ENCODE results near the gene SLC12A5.

SLC12A5 gene

DNA sequence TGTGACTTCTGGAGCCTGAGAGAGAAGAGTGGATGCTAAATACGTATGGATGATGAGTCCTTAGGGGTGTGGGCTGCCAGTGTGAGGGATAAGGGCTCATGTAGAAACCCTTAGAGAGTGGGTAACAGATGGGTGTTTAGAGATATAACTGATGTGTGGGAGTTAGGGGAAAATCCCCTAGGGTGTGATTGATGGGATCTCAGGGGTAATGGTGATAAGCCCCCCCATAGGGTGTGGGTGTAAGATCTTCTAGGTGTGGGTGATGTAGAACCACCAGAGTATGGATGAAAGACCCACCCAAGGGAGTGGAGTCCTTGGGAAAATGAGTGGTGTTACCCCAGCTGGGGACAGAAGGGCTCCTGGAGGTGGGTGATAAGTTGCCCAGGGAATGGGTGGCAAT is 26.3 kb downstream of the SLC12A5 start:
- DNase-seq: no peak

DNA sequence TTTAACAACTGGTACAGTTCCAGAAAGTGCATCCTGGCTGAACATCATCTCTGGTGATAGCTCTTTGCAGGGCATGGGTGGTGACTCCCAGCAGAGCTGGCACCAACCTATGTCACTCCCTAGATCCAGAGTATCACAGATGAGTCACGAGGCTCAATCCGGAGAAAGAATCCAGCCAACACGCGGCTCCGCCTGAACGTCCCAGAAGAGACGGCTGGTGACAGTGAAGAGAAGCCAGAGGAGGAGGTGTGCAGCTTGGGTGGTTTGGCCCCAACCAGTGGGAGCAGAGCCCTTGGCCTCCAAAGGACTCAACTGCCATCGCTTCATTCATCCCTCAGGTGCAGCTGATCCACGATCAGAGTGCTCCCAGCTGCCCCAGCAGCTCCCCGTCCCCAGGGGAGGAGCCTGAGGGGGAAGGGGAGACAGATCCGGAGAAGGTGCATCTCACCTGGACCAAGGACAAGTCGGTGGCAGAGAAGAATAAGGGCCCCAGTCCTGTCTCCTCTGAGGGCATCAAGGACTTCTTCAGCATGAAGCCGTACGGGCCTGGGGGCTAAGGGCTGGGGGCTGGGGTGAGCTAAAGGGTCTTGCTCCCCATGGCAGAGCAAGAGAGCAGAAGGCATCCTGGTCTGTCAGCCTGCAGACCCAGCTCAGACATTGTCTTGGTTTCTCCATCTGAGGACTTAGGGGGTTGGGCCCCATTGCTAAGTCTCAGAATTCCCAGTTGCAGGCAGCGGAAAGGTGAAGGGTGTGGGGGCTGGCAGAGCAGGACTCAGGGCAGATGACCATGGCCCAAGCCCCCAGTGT is 27.2 kb downstream of the SLC12A5 start:
- DNase-seq: no peak

DNA sequence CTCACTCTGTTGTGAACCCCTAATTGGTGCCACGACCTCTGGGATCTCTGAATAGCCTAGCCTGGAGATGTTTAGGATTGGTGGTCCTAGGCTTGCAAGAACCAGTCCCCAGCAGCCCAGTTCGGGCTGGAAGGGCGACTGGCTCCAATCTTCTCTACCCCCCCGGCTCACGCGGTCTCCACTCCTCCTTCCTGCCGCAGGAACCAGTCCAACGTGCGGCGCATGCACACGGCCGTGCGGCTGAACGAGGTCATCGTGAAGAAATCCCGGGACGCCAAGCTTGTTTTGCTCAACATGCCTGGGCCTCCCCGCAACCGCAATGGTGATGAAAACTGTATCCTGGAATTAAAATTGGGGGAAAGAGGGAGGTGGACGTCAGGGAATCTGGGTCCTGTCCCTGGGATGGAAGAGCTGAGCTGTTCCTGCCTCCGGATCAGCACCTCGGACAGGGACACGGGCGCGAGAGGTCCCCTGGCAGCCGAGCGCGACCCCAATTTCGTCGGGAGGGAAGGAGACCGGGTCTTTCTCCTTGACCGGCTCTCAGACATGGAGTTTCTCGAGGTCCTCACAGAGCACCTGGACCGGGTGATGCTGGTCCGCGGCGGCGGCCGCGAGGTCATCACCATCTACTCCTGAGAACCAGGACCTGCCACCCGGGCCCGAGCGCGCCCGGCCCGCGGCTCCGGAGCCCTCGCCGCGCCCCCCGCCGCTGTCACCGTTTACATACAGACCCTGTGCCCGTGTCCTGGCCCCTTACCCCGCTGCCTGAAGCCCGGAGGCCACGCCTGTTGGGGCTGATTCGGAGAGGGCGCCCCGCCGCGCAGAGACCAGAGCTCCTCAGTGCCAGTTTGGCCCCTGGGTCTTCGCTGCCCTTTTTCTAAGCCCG is 28.2 kb downstream of the SLC12A5 start:
- peak; percentile 75 for DNase-seq

DNA sequence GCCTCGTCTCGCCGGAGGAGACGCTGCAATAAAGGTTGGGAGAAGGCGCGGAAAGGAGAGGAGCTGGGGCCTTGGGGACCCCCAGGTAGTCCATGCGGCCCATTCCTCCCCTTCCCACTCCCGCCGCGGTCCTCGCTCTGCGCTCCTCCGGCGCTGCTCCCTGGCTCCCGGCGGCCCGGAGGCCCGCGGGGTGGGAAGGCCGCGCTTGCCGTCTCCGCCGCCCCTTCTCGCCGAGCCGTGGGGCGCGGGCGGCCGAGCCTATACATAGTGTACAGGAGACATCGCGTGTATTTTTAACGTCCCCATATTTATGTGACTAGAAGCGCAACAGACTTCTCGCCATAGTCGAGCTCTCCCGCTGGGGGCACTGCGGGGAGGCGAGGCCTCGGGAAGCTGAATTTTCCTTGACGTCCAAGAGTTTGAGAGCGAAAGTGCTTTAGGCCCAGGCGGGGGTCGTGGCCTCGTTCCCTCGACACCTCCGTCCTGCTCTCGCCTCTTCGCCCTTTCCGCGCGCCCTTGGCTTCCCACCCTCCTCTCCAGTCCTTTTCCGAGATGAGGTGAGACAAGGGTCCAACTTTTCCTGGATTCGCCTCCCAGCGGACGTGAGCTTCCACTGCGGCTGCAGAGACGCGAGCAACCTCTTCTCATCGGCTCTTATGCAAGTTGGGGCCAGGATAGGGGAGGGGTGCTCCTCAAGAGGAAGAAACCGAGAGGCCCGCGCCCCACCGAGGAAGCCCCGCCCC is 29.0 kb downstream of the SLC12A5 start:
- peak; percentile 71 for DNase-seq

DNA sequence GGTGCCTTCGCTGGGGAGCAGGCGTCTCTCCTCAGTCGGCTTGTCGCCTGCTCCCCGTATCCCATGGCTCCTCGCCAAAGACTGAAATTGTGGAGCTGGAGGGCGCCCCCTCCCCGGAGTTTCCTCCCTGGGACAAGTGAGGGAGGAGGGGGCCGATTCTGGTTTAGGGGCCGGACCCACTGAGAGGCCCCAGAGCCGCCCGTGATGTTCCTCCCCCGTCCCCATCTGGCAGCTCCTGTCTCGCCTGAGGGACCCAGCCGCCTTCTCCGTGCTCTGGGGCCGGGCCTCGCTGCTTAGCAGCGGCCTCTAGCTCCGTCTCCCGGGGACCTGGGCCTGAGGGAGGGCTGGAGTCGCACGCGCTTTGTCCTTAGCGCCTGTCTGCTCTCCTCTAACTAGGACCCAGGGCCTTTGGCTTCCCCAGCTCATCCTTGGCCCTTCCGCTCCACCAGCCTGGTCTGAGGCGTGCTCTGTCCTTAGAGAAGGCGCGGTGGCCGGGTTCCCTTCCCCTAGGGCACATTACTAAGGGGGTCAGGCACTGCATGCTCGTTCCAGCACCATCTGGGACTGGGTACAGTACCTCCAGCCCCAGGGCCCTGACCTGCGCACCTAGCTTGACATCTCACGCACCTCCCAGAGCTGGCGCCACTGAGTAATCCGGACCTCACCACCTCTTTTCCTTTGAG is 29.7 kb downstream of the SLC12A5 start:
- DNase-seq: peak; percentile 63

DNA sequence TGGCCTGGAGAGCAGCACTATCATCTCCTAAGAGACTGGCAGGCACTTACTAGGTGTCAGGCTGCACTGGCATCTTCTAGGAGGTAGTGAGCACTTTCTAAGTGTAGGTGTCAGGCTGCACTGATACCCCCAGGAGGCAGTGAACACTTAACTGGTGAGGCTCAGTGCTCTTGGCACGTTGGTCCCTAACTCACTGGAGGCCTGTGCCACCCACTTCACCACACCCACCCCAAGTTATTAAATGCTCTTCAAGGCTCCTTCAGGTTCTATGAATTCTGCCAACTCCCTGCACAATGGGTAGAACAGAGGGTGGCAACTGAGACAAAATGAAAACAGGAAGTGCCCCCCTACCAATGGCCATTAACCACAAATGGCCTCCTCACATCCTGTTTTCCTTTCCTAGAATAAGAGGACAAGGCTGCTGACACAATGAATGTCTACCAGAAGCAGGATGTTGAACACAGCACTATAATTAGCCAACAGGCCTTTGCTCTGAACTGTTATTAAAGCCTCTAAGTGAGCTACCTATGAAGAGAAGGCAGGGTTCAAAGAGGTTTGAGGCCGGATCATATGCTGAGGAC is 31.4 kb downstream of the SLC12A5 start:
- no peak for DNase-seq

DNA sequence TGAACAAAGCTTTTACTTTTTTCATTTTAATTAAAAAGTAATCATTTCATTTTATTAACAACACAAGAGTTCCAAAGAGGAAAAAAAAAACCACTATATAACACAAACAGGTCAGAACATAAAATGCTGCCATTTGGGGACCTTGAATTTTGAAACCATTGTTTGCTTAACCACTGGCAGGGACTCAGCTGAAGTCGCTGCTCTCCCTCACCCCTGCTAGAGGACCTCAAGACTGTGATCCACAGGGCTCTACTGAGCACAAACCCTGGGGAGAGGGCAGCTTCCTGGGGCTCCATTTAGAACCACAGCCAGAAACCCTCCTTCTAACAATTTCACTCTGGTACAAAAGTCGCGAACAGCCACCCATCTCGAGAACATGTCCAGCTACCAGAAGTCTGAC is 32.0 kb downstream of the SLC12A5 start:
- no peak for DNase-seq

DNA sequence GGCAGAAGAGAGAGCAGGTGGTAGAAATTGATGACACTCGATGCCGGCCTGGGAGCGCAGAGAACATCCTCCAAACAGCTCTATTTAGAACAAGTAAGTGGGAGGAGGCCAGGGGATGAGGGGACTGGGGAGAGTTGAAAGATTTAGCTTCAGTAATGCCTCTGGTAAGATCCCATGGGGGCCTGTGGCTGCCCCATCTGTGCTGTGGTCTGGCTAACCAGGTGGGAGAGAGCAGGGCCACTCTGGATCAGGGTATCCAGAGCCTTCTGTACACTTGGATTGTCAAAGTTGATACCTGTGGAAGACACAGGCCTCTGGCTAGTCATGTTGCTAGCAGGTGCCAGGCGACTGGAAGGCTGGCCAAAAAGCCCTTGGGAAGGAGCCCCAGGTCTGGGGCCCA is 33.1 kb downstream of the SLC12A5 start:
- DNase-seq: no peak

DNA sequence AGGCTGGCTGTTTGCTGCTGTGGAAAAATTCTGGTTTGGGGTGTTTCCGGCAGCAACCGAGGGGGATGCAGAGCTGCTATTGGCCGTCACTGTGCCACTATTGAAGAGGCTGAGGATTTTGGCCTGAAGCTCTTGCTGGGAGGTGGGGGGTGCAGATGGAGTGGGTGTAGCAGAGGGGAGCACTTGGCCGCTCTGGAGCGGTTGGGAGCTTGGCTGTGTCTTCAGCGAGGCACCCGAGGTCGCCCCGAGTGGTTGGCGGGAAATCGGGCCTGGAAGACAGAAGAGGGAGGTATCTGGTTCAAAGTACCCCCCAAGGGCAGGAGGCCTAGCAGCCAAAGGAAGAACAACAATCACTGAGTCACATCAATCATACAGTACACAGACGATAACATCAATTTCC is 33.6 kb downstream of the SLC12A5 start:
- DNase-seq: no peak

DNA sequence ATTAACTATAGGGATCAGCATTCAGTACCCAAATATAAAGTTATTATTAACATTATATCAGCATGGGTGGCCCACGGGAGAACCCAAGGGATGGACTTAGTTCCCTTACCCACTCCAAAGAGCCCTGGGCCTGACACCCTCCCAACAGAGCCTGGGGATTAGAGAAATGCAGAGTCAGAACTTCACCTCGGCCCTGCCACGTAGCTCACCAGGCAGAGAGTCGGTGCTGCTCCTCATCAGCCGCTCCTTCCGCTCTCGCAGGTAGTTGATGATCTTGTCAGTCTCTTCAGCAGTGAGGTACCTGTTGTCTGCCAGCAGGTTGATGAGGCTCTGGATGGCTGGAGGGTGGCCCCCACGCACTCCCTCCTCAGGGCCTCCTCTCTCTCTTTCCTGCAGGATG is 34.1 kb downstream of the SLC12A5 start:
- DNase-seq: no peak

DNA sequence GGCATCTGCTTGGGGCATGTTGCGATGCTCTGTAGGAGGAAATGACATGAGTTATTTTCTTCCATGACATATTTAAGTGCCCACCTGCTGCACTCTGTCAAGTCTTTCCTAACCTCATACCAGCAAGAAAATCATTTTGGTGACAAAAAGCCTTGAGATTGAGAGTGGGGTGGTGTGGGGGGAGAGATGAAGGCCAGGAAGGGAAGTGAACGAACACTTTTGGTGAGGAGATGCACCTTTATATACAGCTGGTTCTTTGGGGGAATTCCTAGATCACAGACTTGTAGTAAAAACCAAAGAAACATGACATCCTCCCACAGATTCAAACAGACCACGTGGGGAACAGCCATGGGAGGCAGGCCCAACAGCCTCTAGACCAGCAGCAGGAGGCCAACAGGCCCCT is 34.6 kb downstream of the SLC12A5 start:
- DNase-seq: no peak

DNA sequence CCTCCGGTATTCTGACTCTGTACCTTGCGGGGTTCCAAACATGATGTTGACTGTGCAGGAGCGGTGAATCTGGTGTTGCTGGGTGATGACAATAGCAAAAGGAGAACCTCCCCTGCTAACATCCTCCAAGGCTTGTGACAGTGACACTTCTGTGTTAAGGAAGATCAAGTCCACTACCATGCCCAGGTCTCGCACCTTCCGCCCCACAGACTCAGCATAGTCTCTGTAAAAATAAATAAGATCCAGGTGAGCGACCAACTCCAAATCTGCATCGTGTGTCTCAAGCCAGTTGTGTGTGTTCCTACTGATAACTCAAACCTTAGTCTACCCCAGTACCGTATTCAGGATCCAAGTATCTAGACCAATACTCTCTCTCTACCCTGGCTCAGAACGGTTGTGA is 36.0 kb downstream of the SLC12A5 start:
- DNase-seq: no peak

DNA sequence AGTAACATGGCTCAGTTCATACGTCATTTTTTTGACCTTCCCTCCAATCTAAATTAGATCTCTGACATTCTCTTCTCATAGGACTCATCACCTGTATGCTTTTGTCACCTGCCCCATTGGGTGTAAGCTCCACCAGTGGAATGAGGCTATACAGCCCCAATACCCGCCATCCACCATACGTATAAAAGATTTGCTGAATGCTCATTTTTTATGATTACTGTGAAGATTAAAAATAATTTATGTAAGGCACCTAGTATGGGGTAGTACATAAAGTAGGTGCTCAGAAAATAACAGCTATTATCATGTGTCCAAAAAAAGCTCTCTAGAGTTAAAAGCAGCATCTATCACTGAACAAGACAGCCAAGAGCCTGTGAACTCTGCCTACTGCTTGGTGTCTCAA is 36.7 kb downstream of the SLC12A5 start:
- DNase-seq: no peak

DNA sequence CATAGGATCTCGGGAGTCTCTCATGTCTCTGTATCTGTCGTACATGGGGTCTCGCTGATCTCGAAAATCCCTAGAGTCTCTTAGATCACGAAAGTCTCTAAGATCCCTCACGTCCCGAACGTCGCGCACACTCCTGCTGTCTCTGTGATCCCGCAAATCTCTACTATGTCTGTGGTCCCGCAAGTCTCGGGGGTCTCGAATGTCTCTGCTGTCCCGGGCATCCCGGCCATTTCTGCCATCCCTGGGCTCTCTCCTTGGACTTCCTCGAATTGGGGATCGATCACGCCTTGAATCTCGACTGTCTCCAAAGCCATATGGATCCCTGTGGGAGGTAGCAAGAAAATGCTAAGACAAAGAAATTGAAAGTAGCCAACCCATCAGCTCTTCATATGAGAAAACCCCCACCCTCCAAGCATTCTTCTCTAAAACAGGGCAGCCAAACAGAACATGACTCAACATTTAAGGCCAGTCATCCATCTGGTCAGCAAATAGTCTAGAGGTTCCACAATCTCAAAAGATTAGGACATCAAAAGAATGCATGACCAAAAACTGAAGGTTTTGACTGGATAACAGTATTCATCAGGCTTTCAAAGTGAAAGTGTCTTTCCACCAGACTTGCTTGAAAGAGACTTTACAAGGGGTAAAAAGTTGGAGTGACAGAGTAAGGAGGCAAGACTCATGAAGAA is 41.3 kb downstream of the SLC12A5 start:
- DNase-seq: no peak

DNA sequence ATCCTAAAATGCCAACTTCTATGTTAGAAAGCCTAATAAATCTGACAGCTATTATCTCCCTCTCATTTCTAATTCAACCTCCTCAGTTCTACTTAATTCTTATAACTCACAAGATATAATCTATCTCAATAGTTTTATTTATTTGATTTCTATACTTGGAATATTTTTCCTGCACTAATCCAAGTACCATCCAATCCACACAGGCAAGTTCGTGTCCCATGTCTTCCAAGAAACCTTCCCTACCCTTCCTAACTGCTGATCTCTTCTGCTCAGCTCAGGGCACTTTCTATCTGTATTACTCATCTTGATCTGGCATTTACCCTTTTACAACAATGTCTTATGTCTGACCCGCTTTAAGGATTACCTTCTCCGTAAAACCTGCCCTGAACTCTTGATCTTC is 42.6 kb downstream of the SLC12A5 start:
- no peak for DNase-seq

DNA sequence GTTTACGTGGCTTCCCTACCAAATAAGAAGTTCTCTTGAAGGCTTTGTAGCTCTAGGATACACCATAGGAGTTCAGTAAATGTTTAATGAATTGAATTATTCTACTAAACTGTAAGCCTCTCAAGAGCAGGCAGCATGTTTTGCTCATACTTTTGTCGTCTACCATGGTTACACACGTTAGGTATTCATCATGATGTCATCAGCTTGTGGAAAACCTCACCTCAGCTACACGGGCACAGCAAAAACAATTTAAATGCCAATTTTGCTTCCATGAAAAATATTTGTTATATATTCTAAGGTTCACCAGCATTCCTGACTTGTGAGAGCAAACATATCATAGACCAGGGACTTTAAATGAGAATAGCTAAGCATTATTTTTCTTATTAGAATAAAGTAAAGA is 44.0 kb downstream of the SLC12A5 start:
- no peak for DNase-seq

DNA sequence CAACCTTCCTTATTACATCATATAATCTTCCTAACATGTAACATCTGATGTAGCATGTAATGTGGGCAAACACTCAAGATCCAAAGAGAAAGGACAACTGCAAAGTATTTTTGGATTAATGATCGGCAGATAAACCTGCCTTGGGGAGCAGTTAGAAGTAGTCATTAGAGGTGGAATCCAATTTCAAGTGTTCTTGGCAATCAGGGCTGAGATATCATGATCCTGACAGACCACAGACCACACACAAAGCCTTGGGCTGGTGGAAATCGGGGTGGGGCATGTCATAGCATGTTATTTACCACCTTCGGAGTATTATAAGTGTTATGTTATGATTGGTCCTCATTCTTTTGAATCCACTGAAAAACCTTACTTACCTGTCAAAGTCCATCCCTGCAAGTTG is 44.4 kb downstream of the SLC12A5 start:
- no peak for DNase-seq

DNA sequence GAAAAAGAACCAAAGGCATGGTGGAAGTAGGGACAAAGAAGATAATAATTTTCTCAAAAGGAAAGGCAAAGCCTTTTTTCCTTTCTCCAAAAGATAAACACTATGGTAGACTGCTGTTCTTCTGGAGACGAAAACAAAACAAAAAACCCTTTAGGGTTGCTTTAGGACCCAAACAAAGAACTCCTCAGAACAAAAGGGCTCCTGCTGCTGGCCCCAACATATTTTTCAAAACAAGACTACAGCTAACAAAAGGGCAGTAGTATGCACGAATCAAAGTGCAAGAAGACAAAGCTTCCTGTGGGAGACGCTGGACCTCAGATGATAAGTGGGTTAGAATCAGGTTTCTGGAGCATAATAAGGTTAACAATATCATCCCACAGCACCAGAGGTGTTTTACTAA is 45.0 kb downstream of the SLC12A5 start:
- DNase-seq: no peak

DNA sequence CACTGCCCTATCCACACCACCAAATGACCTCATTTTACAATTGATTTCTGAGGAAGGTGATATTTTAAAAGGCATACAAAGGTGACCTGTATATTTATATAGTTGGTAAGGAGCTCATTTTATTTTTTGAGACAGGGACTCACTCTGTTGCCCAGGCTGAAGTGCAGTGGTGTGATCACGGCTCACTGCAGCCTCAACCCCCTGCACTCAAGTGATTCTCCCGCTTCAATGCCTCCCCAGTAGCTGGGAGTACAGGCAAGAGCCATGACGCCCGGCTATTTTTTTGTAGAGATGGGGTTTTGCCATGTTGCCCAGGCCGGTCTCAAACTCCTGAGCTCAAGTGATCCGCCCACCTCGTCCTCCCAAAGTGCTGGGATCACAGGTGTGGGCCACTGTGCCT is 47.8 kb downstream of the SLC12A5 start:
- DNase-seq: no peak

DNA sequence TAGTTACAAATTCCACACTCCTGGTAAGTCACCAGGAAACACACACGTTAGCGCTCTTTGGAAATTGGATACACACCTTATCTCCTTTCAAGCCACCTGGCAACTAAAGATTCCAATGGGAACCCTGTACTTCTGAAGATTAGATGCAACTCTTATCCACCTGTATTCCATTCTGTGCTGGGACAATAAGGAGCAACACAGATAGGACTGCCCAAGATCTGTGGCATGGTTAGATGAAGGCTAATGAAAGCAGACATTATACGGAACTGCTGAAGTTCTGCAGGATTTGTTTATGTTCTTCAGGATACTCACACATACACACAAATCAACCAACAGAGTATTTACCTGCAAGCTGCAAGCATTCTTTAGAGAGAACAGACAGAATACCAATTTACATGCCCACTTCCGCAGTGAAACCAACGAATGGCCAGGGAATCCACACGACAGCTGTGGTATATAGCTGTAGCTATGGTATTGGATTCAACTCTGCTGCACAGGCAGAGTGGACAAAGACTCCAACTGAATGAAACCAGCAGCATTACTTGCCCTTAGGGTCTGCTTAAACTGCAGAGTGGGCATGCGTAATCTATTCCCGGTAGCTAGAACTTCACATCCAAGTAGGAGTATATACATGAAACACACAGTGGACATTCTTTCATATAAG is 48.8 kb downstream of the SLC12A5 start:
- no peak for DNase-seq

DNA sequence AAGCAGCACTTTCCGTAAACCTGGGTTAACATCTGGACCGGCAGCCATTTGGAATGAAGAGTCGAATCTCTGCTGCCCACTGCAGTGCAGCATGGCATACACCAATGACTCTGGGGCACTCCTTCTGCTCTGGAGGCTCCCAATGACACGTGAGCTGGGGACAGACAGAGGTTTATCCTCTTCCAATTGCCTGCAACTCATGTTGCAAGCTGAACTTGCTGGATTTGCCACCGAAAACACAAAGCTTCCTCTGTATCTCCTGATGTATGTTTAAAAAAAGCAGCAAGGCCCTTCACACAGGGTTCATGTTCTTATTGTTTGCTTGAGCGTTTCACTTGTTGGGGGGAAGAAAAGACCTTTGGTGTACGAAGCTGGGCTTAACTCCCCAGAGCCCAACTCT is 49.9 kb downstream of the SLC12A5 start:
- DNase-seq: no peak
